PC-3 (cell line): ENCODE results near the gene GALNT13. TPM values are rescaled to one million over a fixed set of nuclear protein-coding genes. Genes with fewer than 3 reads are reported as not detected.

Source experiments
- ATAC-seq: fragments of 200-7000 bp; cut with Tn5 transposase; 2 replicates; pipeline ENCODE4 v1.9.1; 2020; ENCODE audit warnings: mild to moderate bottlenecking, moderate library complexity
- BruUV-seq: library from RNA; stranded (reverse); fragments of 400-500 nt; replicated peaks from 2 replicates; lab custom pipeline; 2021; lab: Mats Ljungman, UMichigan
- CTCF ChIA-PET: fragments of 300-600 bp; sonication (Branson Sonifier 250); formaldehyde crosslinking; loops from one replicate; lab custom pipeline; 2022; ENCODE audit warnings: antibody characterized with exemption; lab: Charles Lee
- POLR2A ChIA-PET: fragments of 300-600 bp; sonication (Branson Sonifier 250); formaldehyde crosslinking; loops from one replicate; lab custom pipeline; 2022; ENCODE audit warnings: antibody characterized with exemption; ENCODE audit not compliant: unreplicated experiment; lab: Charles Lee
- DNase-seq: peaks from one replicate; pipeline ENCODE4 v3.0.0-alpha.2; 2015
- H2AFZ ChIP-seq: fragments of 300-600 bp; sonication (generic); 2 replicates; pipeline ENCODE4 v1.6.0; 2016; ENCODE audit warnings: antibody characterized with exemption, low read length
- H3F3A ChIP-seq: fragments of 300-600 bp; sonication (generic); one replicate; pipeline ENCODE4 v1.6.0; 2017; ENCODE audit warnings: antibody characterized with exemption, low read length, control low read depth, mild to moderate bottlenecking; ENCODE audit not compliant: unreplicated experiment
- H3K27ac ChIP-seq: fragments of 300-600 bp; sonication (generic); 2 replicates; pipeline ENCODE4 v1.5.1; 2016; ENCODE audit warnings: mild to moderate bottlenecking, low read length
- H3K27me3 ChIP-seq: fragments of 300-600 bp; sonication (generic); 2 replicates; pipeline ENCODE4 v1.6.1; 2016; ENCODE audit warnings: low read length, mixed read lengths
- H3K36me3 ChIP-seq: fragments of 300-600 bp; sonication (generic); 2 replicates; pipeline ENCODE4 v1.6.1; 2016; ENCODE audit warnings: low read depth, mixed run types, low read length, mixed read lengths
- H3K4me1 ChIP-seq: fragments of 300-600 bp; sonication (generic); 2 replicates; pipeline ENCODE4 v1.5.1; 2016; ENCODE audit warnings: low read length; ENCODE audit not compliant: insufficient read depth
- H3K4me2 ChIP-seq: fragments of 300-600 bp; sonication (generic); 2 replicates; pipeline ENCODE4 v1.6.0; 2016; ENCODE audit warnings: low read length
- H3K4me3 ChIP-seq: fragments of 300-600 bp; sonication (generic); 2 replicates; pipeline ENCODE4 v1.5.1; 2016; ENCODE audit warnings: mild to moderate bottlenecking, low read length, mixed read lengths
- H3K79me2 ChIP-seq: fragments of 300-600 bp; sonication (generic); 2 replicates; pipeline ENCODE4 v1.6.1; 2017; ENCODE audit warnings: low read length, mixed read lengths
- H3K9ac ChIP-seq: fragments of 300-600 bp; sonication (generic); 2 replicates; pipeline ENCODE4 v1.6.0; 2016; ENCODE audit warnings: mild to moderate bottlenecking, low read length
- H3K9me2 ChIP-seq: fragments of 300-600 bp; sonication (generic); replicated peaks from 2 replicates; pipeline ENCODE4 v1.6.1; 2016; ENCODE audit warnings: mixed run types, low read length, mixed read lengths
- H3K9me3 ChIP-seq: fragments of 300-600 bp; sonication (generic); 2 replicates; pipeline ENCODE4 v1.6.1; 2016; ENCODE audit warnings: low read length, mixed read lengths
- H4K20me1 ChIP-seq: fragments of 300-600 bp; sonication (generic); 2 replicates; pipeline ENCODE4 v1.6.1; 2016; ENCODE audit warnings: low read length, mixed read lengths
- EZH2 ChIP-seq: fragments of 300-600 bp; sonication (generic); IDR thresholded peaks from one replicate; pipeline ENCODE4 v1.6.1; 2017; ENCODE audit warnings: antibody characterized with exemption, mild to moderate bottlenecking, low read length; ENCODE audit not compliant: unreplicated experiment
- EZH2phosphoT487 ChIP-seq: fragments of 300-600 bp; sonication (generic); IDR thresholded peaks from 2 replicates; pipeline ENCODE4 v1.6.1; 2018; ENCODE audit warnings: mild to moderate bottlenecking, antibody characterized with exemption, low read length, borderline replicate concordance
- intact Hi-C: fragments of 100-400 bp; cut with micrococcal nuclease; formaldehyde crosslinking; loops from 2 replicates; pipeline ENCODE4 v1.9.0; 2023
- total RNA-seq: library from RNA; depleted of rRNA; stranded (reverse); fragments of >200 nt; gene quantifications from 2 replicates; pipeline ENCODE4 v1.2.3, GENCODE V29; 2014
- TF ChIP-seq, protein P1 (sequence below): fragments of 300-600 bp; sonication (generic); conservative IDR thresholded peaks from 2 replicates; pipeline ENCODE4 v1.5.1; 2017; ENCODE audit warnings: antibody characterized with exemption, low read depth, mild to moderate bottlenecking, low read length

Gene GALNT13
- total RNA-seq, 1 experiment from 2014 or later: 2.0 TPM

DNA sequence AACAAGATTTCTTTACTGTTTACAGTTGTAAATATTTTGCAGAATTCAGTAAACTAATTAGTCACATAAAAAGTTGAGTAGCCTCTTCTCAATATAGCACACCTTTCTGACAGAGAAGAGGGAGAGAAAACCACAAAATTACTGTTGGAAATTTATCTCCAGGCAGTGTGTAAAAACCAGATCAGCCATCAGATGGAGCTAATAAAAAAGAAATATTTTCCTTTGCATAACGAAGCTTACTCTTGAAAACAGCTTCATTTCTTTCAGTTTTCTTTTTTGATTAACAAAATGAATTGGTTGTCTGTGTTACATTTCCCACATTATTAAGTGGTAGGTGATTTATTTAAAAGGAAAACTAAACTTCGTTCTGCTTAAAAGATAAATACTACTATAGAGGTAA lies 567.4 kb downstream of the GALNT13 start:
- H4K20me1 ChIP-seq: no peaks in the 10 kb centered on the region
- intact Hi-C loops: no loop called here
- no peaks in the 10 kb centered on the region for H3K4me1 ChIP-seq
- no peak overlapping the region for H3K9ac ChIP-seq
- no peak overlapping the region for H3K4me3 ChIP-seq
- TF ChIP-seq, protein P1, sequence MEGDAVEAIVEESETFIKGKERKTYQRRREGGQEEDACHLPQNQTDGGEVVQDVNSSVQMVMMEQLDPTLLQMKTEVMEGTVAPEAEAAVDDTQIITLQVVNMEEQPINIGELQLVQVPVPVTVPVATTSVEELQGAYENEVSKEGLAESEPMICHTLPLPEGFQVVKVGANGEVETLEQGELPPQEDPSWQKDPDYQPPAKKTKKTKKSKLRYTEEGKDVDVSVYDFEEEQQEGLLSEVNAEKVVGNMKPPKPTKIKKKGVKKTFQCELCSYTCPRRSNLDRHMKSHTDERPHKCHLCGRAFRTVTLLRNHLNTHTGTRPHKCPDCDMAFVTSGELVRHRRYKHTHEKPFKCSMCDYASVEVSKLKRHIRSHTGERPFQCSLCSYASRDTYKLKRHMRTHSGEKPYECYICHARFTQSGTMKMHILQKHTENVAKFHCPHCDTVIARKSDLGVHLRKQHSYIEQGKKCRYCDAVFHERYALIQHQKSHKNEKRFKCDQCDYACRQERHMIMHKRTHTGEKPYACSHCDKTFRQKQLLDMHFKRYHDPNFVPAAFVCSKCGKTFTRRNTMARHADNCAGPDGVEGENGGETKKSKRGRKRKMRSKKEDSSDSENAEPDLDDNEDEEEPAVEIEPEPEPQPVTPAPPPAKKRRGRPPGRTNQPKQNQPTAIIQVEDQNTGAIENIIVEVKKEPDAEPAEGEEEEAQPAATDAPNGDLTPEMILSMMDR: no peak; the same call in 1 of the 2 replicates
- TF ChIP-seq EZH2: no peak
- TF ChIP-seq EZH2phosphoT487: no peak
- peak; percentile 14 for DNase-seq
- ATAC-seq: no peak
- CTCF ChIA-PET: interaction anchor here (0.6 to 0.7 kb wide), 3 partner anchors 716 to 1145 kb away, joined by 3 to 5 read pairs (median 4); no protein-coding TSS in a partner anchor
- H3K4me2 ChIP-seq: no peak overlapping the region
- H3K9me3 ChIP-seq: no peaks in the 10 kb centered on the region
- POLR2A ChIA-PET: no interaction called here
- H3K79me2 ChIP-seq: no peaks in the 10 kb centered on the region
- no peaks in the 10 kb centered on the region for H3K36me3 ChIP-seq
- no peak overlapping the region for H2AFZ ChIP-seq
- BruUV-seq: no TSS peak
- H3F3A ChIP-seq: no peaks in the 10 kb centered on the region
- H3K27me3 ChIP-seq: no peaks in the 10 kb centered on the region
- H3K27ac ChIP-seq: no peak overlapping the region
- no peaks in the 10 kb centered on the region for H3K9me2 ChIP-seq

DNA sequence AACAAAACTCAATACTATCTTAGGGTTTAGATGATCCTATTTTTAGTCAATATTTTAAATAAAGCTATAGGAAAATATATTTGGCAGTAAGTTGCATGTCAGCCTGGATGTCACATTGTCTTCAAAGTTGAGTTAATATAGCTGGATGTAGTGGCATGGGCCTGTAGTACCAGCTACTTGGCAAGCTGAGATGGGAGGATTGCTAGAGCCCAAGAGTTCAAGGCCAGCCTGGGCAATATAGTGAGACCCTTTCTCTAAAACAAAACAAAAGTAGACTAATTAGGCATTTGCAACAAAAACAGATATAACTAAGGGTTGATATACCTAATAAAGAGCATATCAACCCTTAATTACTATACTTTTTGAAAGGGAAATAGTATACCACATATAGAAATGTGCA lies 572.2 kb downstream of the GALNT13 start:
- intact Hi-C loops: loop anchor here (10.0 kb wide), 1 partner anchor 781 kb away; no protein-coding TSS in a partner anchor
- DNase-seq (no peak), ATAC-seq (no peak)
- ChIA-PET POLR2A (no interaction called here), CTCF (no interaction called here)
- BruUV-seq: no TSS peak
- H3K9ac ChIP-seq: no peak overlapping the region
- TF ChIP-seq, protein P1: no peak
- TF ChIP-seq EZH2 (no peak), EZH2phosphoT487 (no peak)
- H3K36me3 ChIP-seq: no peaks in the 10 kb centered on the region
- no peaks in the 10 kb centered on the region for H3K9me2 ChIP-seq
- no peaks in the 10 kb centered on the region for H3K9me3 ChIP-seq
- H3K4me1 ChIP-seq: no peaks in the 10 kb centered on the region
- no peak overlapping the region for H3K4me2 ChIP-seq
- H4K20me1 ChIP-seq: no peaks in the 10 kb centered on the region
- H3K27ac ChIP-seq: no peak overlapping the region
- no peaks in the 10 kb centered on the region for H3K79me2 ChIP-seq
- no peaks in the 10 kb centered on the region for H3F3A ChIP-seq
- H3K4me3 ChIP-seq: no peak overlapping the region
- no peaks in the 10 kb centered on the region for H3K27me3 ChIP-seq
- no peak overlapping the region for H2AFZ ChIP-seq

DNA sequence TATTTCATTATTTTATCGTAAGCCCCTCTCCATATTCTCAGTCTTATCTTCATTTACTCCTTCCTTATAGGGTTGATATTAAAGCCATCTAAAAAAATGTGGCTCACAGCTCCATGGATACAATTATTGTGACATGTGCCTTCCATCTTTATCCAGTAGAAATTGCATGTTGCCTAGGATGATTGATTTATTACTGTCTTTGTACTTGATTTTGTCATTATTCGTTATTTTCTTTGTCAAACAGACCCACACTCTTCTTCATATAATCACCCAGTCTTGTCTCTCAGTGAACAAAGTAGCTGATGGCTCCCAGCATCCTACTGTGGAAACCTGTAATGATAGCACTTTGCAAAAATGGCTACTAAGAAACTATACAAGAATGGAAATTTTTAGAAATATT lies 574.6 kb downstream of the GALNT13 start:
- no peaks in the 10 kb centered on the region for H3K36me3 ChIP-seq
- no peaks in the 10 kb centered on the region for H3K4me1 ChIP-seq
- H3K9me2 ChIP-seq: no peaks in the 10 kb centered on the region
- no peak overlapping the region for H3K4me2 ChIP-seq
- no peaks in the 10 kb centered on the region for H4K20me1 ChIP-seq
- no peak for ATAC-seq
- no peaks in the 10 kb centered on the region for H3K27me3 ChIP-seq
- intact Hi-C loops: loop anchor here (10.0 kb wide), 1 partner anchor 778 kb away; no protein-coding TSS in a partner anchor
- no peak overlapping the region for H3K9ac ChIP-seq
- DNase-seq: no peak
- H3K4me3 ChIP-seq: no peak overlapping the region
- no peaks in the 10 kb centered on the region for H3K79me2 ChIP-seq
- H3F3A ChIP-seq: no peaks in the 10 kb centered on the region
- POLR2A ChIA-PET: no interaction called here
- H3K9me3 ChIP-seq: no peaks in the 10 kb centered on the region
- no peak overlapping the region for H2AFZ ChIP-seq
- CTCF ChIA-PET: no interaction called here
- H3K27ac ChIP-seq: no peak overlapping the region
- TF ChIP-seq EZH2 (no peak), EZH2phosphoT487 (no peak)
- TF ChIP-seq, protein P1: no peak
- no TSS peak for BruUV-seq
